Bronchial epithelial cell (primary cell): ENCODE results near the gene USH2A. TPM values are rescaled to one million over a fixed set of nuclear protein-coding genes. Genes with fewer than 3 reads are reported as not detected.

Experiments used
- DNase-seq: peaks from one replicate; pipeline ENCODE4 v3.0.0-alpha.2; 2010; ENCODE audit warnings: low read depth
- FAIRE-seq: peaks from 2 replicates; lab custom pipeline; 2011; peaks lifted over from hg19 to GRCh38; lab: Jason Lieb, UNC
- H3K27me3 ChIP-seq: 2 replicates; pipeline ENCODE4 v1.5.1; 2011; ENCODE audit warnings: low read length; ENCODE audit not compliant: control insufficient read depth, insufficient read depth
- H3K36me3 ChIP-seq: 2 replicates; pipeline ENCODE4 v1.5.1; 2011; ENCODE audit warnings: low read length; ENCODE audit not compliant: control insufficient read depth, insufficient read depth
- H3K4me3 ChIP-seq: 2 replicates; pipeline ENCODE4 v1.5.1; 2011; ENCODE audit warnings: mild to moderate bottlenecking, low read depth, low read length, control low read depth
- CTCF ChIP-seq: IDR thresholded peaks from 2 replicates; pipeline ENCODE4 v1.5.1; 2011; ENCODE audit warnings: mild to moderate bottlenecking, moderate library complexity, low read length, control low read depth, inconsistent platforms; ENCODE audit not compliant: insufficient read depth, severe bottlenecking
- total RNA-seq: library from RNA; depleted of rRNA; stranded (reverse); fragments of >200 nt; gene quantifications from 2 replicates; pipeline ENCODE4 v1.2.1, GENCODE V29; 2014

Gene USH2A
- total RNA-seq, 1 donor from 2014 or later, result not detected

DNA sequence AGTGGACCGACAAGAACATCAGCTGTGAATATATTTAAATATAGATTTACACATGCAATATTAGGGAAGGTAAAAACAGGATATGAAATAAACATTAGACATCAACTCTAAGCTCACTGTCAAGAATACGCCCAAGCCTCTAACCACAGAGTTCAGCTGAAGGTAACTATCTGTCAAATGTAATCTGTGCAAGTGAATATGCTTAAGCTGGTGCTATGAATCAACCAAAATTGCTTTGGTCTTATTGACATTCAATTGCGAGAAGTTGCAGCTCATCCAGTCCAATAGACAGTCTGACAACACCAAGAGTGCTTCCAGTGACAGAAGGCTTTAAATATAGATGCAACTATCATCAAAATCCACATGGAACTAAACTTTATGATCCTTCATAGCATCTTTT is 32.3 kb downstream of the USH2A start:
- no peaks in the 10 kb centered on the region for H3K27me3 ChIP-seq
- H3K36me3 ChIP-seq, result no peaks in the 10 kb centered on the region
- FAIRE-seq (no peak), DNase-seq (no peak)
- no peak for TF ChIP-seq CTCF
- H3K4me3 ChIP-seq, result no peak overlapping the region

GRCh38 chr1:216389774-216390173 is 33.5 kb downstream of the USH2A start:
- Histone ChIP-seq H3K36me3 (no peaks in the 10 kb centered on the region), H3K27me3 (no peaks in the 10 kb centered on the region), H3K4me3 (no peak overlapping the region)
- no peak for TF ChIP-seq CTCF
- FAIRE-seq (no peak), DNase-seq (no peak)

DNA sequence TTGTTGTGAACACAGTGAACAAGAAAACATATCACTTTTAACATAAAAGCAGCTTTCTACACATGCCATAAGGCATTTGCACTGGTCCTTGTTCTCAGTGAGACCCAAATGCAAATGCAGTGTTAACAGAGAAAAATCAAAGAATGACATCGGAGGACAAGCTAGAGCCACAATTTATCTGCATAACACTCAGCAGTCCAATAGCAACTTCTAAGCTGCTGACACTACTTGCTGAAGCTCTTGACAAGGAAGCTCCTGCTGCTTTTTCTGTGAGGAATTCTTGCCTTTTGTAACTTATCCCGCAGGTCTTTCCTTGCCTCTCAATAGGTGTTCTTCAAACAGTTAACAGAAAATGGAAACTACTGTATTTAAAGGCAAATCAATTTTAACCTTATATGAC is 34.7 kb downstream of the USH2A start:
- no peaks in the 10 kb centered on the region for H3K36me3 ChIP-seq
- DNase-seq (no peak), FAIRE-seq (no peak)
- no peak overlapping the region for H3K4me3 ChIP-seq
- no peaks in the 10 kb centered on the region for H3K27me3 ChIP-seq
- TF ChIP-seq CTCF, result no peak

- TF ChIP-seq CTCF, result no peak
- DNase-seq (no peak), FAIRE-seq (no peak)
- no peaks in the 10 kb centered on the region for H3K36me3 ChIP-seq
- H3K4me3 ChIP-seq, result no peak overlapping the region
- no peaks in the 10 kb centered on the region for H3K27me3 ChIP-seq
Measured at GRCh38 chr1:216387782-216388181, 35.5 kb downstream of the USH2A start.

GRCh38 chr1:216379441-216379840 is 43.8 kb downstream of the USH2A start:
- no peak overlapping the region for H3K4me3 ChIP-seq
- FAIRE-seq (no peak), DNase-seq (no peak)
- no peaks in the 10 kb centered on the region for H3K36me3 ChIP-seq
- H3K27me3 ChIP-seq, result no peaks in the 10 kb centered on the region
- no peak for TF ChIP-seq CTCF

DNA sequence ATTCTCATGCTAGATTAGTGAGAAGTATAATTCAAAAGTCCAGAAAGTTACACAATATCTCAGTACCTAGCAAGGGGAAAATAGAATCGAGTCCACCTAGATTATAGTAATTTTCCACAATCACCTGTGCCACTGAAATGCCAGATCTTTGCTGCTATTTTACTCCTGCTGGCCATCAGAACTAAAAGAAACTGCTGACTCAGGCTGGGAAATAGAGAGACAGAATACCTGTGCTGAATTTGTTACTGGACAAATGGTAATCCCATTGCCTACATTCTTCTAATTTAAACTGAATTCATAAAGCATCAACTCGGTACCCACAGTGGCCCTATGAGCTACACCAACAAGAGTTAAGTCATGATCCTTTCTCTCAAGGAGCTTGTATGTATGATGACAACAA is 55.0 kb downstream of the USH2A start:
- Histone ChIP-seq H3K27me3 (no peaks in the 10 kb centered on the region), H3K4me3 (no peak overlapping the region), H3K36me3 (no peaks in the 10 kb centered on the region)
- DNase-seq (no peak), FAIRE-seq (no peak)
- no peak for TF ChIP-seq CTCF
